Sigmoid colon (tissue), 4 donors: ENCODE measurements around the gene NCS1.

Experiments used
- POLR2AphosphoS5 ChIP-seq, 4 donors: sonication (generic); formaldehyde crosslinking; IDR thresholded peaks; one replicate each; pipeline ENCODE4 v1.6.1; 2017; ENCODE audit warnings: antibody characterized with exemption in 4 of 4
- TF ChIP-seq, protein P1 (sequence below), 4 experiments: fragments of 450-650 bp in 3 of 4; fragments of 200-600 bp in 1 of 4; IDR thresholded peaks; one replicate each; pipeline ENCODE4 v1.5.1; 2016 to 2019; ENCODE audit warnings: antibody characterized with exemption in 4 of 4, mild to moderate bottlenecking in 3 of 4, moderate library complexity in 2 of 4

DNA sequence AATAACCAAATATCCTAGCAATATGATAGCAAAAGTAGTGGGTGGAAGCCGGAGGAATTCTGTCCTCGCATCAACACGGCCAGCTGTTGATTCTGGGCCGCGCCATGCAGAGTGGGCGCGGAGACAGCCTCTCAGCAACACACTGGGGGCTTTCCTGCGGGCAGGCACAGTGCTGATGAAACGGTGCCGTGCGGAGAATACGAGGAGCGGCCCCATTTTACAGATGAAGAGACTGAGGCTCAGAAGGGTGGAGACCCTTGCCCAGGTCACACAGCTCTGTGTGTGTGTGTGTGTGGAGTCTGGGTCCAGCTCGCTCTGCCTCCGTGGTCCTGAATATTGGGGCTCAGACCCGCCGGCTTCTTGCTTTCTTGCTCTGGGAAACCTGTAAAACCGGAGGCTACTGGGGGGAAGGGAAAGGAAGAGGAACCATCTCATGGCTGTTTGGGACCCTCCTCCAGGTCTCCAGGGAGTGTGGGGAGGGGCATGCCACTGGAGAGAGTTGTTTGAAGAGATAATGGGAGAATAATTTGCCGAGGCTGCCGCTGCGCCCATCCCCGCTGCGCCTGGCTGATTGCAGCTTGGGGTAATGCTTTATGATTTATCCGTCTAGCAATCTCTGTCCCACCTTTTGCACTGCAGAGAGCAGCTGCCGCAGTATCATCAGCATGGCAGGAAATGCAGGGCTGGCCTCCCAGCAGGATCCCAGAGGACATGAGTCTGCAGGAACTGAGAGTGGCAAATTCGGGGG, 36.6 kb downstream of the NCS1 start:
- TF ChIP-seq, protein P1, sequence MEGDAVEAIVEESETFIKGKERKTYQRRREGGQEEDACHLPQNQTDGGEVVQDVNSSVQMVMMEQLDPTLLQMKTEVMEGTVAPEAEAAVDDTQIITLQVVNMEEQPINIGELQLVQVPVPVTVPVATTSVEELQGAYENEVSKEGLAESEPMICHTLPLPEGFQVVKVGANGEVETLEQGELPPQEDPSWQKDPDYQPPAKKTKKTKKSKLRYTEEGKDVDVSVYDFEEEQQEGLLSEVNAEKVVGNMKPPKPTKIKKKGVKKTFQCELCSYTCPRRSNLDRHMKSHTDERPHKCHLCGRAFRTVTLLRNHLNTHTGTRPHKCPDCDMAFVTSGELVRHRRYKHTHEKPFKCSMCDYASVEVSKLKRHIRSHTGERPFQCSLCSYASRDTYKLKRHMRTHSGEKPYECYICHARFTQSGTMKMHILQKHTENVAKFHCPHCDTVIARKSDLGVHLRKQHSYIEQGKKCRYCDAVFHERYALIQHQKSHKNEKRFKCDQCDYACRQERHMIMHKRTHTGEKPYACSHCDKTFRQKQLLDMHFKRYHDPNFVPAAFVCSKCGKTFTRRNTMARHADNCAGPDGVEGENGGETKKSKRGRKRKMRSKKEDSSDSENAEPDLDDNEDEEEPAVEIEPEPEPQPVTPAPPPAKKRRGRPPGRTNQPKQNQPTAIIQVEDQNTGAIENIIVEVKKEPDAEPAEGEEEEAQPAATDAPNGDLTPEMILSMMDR (IDR thresholded peaks at IDR 0.05) = no peak
- no peak for TF ChIP-seq POLR2AphosphoS5 (IDR thresholded peaks at IDR 0.05)
